Epithelial cell of esophagus (primary cell): Measurements from ENCODE around the gene PLAC1.

Experiments used
- DNase-seq: peaks from one replicate; pipeline ENCODE4 v3.0.0; 2010; ENCODE audit warnings: low read depth
- H3K4me3 ChIP-seq: 2 replicates; pipeline ENCODE4 v1.5.1; 2011; ENCODE audit warnings: mild to moderate bottlenecking, low read length, control low read depth
- CTCF ChIP-seq: IDR thresholded peaks from 2 replicates; pipeline ENCODE4 v1.5.1; 2011; ENCODE audit warnings: low read depth, mild to moderate bottlenecking, low read length, control low read depth, inconsistent platforms; ENCODE audit not compliant: insufficient read depth; ENCODE audit errors: missing control alignments

The PLAC1 gene

GRCh38 chrX:134659761-134660160 lies 1.5 kb upstream of the PLAC1 start:
- no peak for TF ChIP-seq CTCF
- H3K4me3 ChIP-seq, result no peak overlapping the region
- DNase-seq, result peak; percentile 50

DNA sequence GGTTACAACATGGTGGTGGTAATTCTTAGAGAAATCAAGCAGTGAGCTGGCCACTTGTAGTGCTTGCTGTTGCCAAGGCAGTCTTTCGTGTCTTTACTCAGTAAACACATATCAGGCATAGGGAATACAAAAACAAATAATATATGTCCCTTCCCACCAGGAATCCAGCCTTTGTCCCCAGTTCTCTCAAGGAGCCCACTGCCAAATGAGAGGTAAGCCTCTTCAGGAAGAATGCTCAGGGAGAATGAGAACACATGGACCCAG lies 421 bp upstream of the PLAC1 start:
- no peak for TF ChIP-seq CTCF
- no peak overlapping the region for H3K4me3 ChIP-seq
- DNase-seq, result no peak

DNA sequence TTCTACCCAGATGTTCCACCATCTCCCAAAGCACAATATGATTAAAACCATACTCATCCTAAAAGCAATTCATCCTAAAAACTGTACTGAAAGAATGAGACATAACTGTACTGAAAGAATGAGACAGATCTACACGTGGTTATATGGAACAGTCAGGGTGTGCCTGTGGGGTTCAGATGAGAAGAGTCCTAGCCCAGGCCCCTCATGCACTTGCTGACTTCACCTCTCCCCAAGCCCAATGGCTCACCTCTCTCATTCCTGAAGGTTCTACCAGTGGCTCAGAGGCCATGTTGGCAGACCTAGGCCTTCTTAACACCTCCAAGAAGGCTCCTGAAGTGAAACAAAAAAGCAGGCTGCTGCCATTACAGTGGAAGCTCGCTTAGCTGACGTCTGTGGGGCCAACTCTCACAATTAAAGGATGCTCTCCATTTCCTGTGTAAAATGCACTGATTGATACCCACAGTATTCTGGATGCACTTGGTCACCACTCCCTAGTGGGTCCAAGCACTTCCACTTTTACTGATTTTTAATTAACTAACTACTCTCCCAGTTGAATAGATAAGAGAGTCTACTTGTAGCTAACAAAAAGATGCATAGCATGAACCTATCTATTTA lies 3.8 kb downstream of the PLAC1 start:
- H3K4me3 ChIP-seq, result no peak overlapping the region
- no peak for DNase-seq
- TF ChIP-seq CTCF, result no peak

- no peak for TF ChIP-seq CTCF
- DNase-seq, result no peak
- no peak overlapping the region for H3K4me3 ChIP-seq
Measured at GRCh38 chrX:134653835-134654234, 4.4 kb downstream of the PLAC1 start.

GRCh38 chrX:134650701-134651100 lies 7.6 kb downstream of the PLAC1 start:
- no peak for DNase-seq
- H3K4me3 ChIP-seq, result no peak overlapping the region
- TF ChIP-seq CTCF, result no peak

- no peak overlapping the region for H3K4me3 ChIP-seq
- no peak for DNase-seq
- TF ChIP-seq CTCF, result no peak
Measured at GRCh38 chrX:134649770-134650169, 8.5 kb downstream of the PLAC1 start.

DNA sequence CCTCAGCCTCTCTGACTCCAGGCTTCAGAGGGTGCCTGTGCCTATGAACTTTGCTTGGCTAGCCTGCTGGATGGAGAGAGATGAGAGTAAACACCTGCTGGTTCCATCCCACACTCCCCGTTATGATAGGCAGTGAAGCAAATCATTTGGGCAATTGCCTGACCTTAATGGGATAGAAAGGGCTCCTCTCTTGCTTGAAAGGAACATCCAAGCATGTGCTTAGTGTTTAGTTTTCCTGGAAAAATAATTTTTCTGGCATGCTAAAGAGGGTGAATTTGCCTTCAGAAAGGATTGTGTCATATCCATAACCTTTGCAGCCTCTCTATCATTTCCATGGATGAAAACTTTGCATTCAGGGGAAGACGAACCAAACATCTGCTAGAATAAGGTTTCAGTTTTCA lies 10.8 kb downstream of the PLAC1 start:
- no peak for DNase-seq
- no peak for TF ChIP-seq CTCF
- H3K4me3 ChIP-seq, result no peak overlapping the region
